Prostate gland (tissue), 2 donors: ENCODE data around the gene ASAP3. TPM values are rescaled to one million over a fixed set of nuclear protein-coding genes. Genes with fewer than 3 reads are reported as not detected.

Experiments used
- DNase-seq: peaks from one replicate; pipeline ENCODE4 v3.0.0-alpha.2; 2019; ENCODE audit warnings: low spot score
- H3K27ac ChIP-seq, 2 donors: fragments of 200-600 bp; sonication (generic); 2 replicates each; pipeline ENCODE4 v1.5.1; 2017 to 2019
- H3K27me3 ChIP-seq: fragments of 200-600 bp; sonication (generic); replicated peaks from 2 replicates; pipeline ENCODE4 v1.5.1; 2019; ENCODE audit not compliant: insufficient read depth
- H3K36me3 ChIP-seq, 2 donors: fragments of 200-600 bp; sonication (generic); 1 replicate in 1 of 2; 2 replicates in 1 of 2; pipeline versions ENCODE4 v1.5.1 to v1.8.1; 2017 to 2019
- H3K4me1 ChIP-seq: fragments of 200-600 bp; sonication (generic); replicated peaks from 2 replicates; pipeline ENCODE4 v1.5.1; 2019
- H3K4me3 ChIP-seq, 2 donors: fragments of 200-600 bp; sonication (generic); 2 replicates each; pipeline ENCODE4 v1.5.1; 2017 to 2019
- H3K9me3 ChIP-seq: fragments of 200-600 bp; sonication (generic); 2 replicates; pipeline ENCODE4 v1.5.1; 2017
- POLR2A ChIP-seq: fragments of 450-650 bp; IDR thresholded peaks from one replicate; pipeline ENCODE4 v1.6.1; 2016; ENCODE audit warnings: antibody characterized with exemption, mild to moderate bottlenecking
- POLR2AphosphoS5 ChIP-seq: sonication (generic); formaldehyde crosslinking; IDR thresholded peaks from one replicate; pipeline ENCODE4 v1.6.1; 2017; ENCODE audit warnings: antibody characterized with exemption
- WGBS: methylation state at CpG from one replicate; pipeline ENCODE4 v1.1.5; 2018; 5-methylcytosine and 5-hydroxymethylcytosine counted together
- intact Hi-C: fragments of 100-400 bp; cut with DNase I; formaldehyde crosslinking; loops from one replicate; pipeline ENCODE4 v1.14.2; 2022
- total RNA-seq, 2 donors: library from RNA; depleted of rRNA; stranded (reverse); fragments of >200 nt; gene quantifications; one replicate each; pipeline ENCODE4 v1.1.0, GENCODE V29; 2016
- TF ChIP-seq, protein P1 (sequence below), 4 experiments: fragments of 200-600 bp in 2 of 4; fragments of 450-650 bp in 2 of 4; sonication (generic) in 2 of 4; IDR thresholded peaks; 1 replicate in 3 of 4; 2 replicates in 1 of 4; pipeline ENCODE4 v1.5.1; 2016 to 2019; ENCODE audit warnings: antibody characterized with exemption in 4 of 4, mild to moderate bottlenecking in 2 of 4, moderate library complexity in 2 of 4

The ASAP3 gene
- total RNA-seq, 2 donors from 2014 or later: 76.5 to 83.1 TPM

DNA sequence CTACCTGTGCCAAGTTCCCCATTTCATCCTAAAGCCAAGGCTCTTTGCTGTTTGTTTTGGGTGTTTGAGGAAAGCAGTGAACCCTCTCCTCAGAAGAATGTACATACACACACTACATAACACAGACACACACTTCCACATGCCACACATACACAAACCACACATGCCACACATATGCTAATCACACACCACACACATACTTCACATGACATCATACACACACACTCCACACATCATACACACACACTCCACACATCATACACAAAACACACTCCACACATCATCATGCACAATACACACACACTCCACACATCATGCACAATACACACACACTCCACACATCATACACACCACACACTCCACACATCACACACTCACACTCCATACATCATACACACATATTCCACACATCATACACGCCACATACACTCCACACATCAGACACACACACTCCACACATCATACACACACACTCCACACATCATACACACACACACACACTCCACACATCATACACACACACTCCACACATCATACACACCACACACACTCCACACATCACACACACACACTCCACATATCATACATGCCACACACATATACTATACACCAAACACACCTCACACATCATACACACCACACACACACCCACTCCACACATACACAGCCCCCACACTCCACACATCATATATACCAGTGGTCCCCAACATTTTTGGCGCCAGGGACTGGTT is 91.7 kb downstream of the ASAP3 start:
- Histone ChIP-seq H3K4me3 (no peak overlapping the region), H3K4me1 (peaks cover 3% of the 10 kb centered on the region), H3K36me3 (no peaks in the 10 kb centered on the region), H3K27ac (no peak overlapping the region), H3K27me3 (no peaks in the 10 kb centered on the region), H3K9me3 (no peaks in the 10 kb centered on the region)
- WGBS: 79% methylated on average over 2 of the region's 2 CpGs
- TF ChIP-seq, protein P1, sequence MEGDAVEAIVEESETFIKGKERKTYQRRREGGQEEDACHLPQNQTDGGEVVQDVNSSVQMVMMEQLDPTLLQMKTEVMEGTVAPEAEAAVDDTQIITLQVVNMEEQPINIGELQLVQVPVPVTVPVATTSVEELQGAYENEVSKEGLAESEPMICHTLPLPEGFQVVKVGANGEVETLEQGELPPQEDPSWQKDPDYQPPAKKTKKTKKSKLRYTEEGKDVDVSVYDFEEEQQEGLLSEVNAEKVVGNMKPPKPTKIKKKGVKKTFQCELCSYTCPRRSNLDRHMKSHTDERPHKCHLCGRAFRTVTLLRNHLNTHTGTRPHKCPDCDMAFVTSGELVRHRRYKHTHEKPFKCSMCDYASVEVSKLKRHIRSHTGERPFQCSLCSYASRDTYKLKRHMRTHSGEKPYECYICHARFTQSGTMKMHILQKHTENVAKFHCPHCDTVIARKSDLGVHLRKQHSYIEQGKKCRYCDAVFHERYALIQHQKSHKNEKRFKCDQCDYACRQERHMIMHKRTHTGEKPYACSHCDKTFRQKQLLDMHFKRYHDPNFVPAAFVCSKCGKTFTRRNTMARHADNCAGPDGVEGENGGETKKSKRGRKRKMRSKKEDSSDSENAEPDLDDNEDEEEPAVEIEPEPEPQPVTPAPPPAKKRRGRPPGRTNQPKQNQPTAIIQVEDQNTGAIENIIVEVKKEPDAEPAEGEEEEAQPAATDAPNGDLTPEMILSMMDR (IDR thresholded peaks at IDR 0.05): no peak
- no peak for TF ChIP-seq POLR2A
- no peak for TF ChIP-seq POLR2AphosphoS5
- intact Hi-C loops: no loop called here
- DNase-seq: no peak

DNA sequence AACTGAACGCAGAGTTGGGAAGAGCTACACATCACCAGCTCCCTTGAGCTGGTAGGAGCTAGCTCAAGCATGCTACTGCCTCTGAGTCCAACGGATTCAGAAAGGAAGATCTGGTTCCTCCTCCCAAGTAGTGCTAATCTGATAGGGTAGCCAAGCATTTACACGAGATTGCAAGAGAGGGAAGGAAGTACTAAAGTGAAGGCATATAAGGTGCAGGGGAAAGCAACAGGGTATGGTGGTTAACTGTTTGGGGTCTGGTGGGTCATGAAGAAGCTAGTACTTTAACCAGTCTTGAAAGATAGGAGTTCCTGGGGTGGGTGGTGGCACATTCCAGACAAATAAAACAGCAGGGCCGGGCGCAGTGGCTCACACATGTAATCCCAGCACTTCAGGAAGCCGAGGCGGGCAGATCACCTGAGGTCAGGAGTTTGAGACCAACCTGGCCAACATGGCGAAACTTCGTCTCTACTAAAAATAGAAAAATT is 94.1 kb downstream of the ASAP3 start:
- no peaks in the 10 kb centered on the region for H3K9me3 ChIP-seq
- no peak overlapping the region for H3K27ac ChIP-seq
- H3K4me1 ChIP-seq: no peaks in the 10 kb centered on the region
- intact Hi-C loops: no loop called here
- no peak for DNase-seq
- H3K36me3 ChIP-seq: no peaks in the 10 kb centered on the region
- no peaks in the 10 kb centered on the region for H3K27me3 ChIP-seq
- 81% methylated on average over 9 of the region's 9 CpGs for WGBS
- no peak overlapping the region for H3K4me3 ChIP-seq
- TF ChIP-seq, protein P1 (IDR thresholded peaks at IDR 0.05): no peak

DNA sequence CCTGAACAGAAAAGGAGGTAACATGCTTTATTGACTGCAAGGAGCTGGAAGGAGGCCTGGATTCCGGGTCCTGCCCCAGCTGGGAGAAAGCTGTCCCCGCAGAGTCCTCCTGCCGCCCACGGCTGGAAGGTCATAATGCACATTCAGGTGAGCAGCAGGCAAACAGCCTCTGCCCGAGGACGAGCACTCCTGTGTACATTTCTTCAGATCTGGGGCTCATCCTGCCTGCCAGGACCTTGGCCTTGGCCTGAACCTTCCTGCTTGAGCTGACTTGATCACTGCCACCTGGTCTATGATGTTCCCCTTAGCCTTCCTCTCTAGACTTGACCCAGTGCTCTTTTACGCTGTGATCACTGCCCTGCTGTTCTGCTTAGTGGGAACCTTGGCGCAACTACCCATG is 96.5 kb downstream of the ASAP3 start:
- H3K27ac ChIP-seq: no peak overlapping the region
- no peak overlapping the region for H3K4me3 ChIP-seq
- no peaks in the 10 kb centered on the region for H3K9me3 ChIP-seq
- H3K27me3 ChIP-seq: no peaks in the 10 kb centered on the region
- no peaks in the 10 kb centered on the region for H3K4me1 ChIP-seq
- intact Hi-C loops: no loop called here
- no peaks in the 10 kb centered on the region for H3K36me3 ChIP-seq
- DNase-seq: no peak
- 71% methylated on average over 8 of the region's 8 CpGs for WGBS
- no peak for TF ChIP-seq POLR2A
- TF ChIP-seq, protein P1 (IDR thresholded peaks at IDR 0.05): no peak
- no peak for TF ChIP-seq POLR2AphosphoS5

DNA sequence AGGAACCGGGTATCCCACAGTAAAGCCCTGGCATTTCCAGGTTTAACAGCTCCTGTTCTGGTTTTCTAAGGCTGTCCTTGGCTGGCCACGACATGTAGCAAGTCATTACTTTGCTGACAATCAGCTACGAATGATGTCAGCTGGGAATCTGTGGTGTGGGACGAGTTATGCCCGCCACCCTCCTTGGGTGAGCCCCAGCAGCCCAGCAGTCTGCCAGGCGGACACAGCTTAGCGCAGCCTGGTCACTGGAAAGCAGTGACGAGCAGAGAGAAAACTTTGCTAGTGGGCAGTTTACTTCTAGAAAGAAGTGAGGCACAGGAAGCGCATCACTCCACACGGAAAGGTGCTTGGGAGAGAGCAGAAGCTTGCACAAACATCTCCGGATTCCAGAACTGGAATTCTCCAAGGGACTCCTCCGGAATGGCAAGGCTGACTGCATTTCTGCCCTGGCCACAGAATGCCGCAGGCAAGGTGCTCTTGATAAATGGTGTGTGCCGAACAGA is 98.8 kb downstream of the ASAP3 start:
- Histone ChIP-seq H3K9me3 (no peaks in the 10 kb centered on the region), H3K27me3 (no peaks in the 10 kb centered on the region), H3K36me3 (no peaks in the 10 kb centered on the region), H3K4me1 (no peaks in the 10 kb centered on the region), H3K27ac (no peak overlapping the region), H3K4me3 (no peak overlapping the region)
- TF ChIP-seq, protein P1 (IDR thresholded peaks at IDR 0.05): no peak
- no peak for DNase-seq
- 67% methylated on average over 14 of the region's 14 CpGs for WGBS
- intact Hi-C loops: no loop called here
